HL-60 (cell line): Measurements from ENCODE around the gene PTPRN2.

ENCODE experiments used
- GABPA ChIP-seq: IDR thresholded peaks from 2 replicates; pipeline ENCODE4 v1.6.1; 2012; ENCODE audit warnings: low read depth
- POLR2AphosphoS5 ChIP-seq: IDR thresholded peaks from 2 replicates; pipeline ENCODE4 v1.6.1; 2012; ENCODE audit warnings: low read depth
- TF ChIP-seq, protein P1 (sequence below): IDR thresholded peaks from one replicate; pipeline ENCODE4 v1.5.1; 2011; ENCODE audit warnings: low read length, control low read depth, inconsistent platforms; ENCODE audit not compliant: insufficient read depth
- TF ChIP-seq, protein P2 (sequence below): IDR thresholded peaks from 2 replicates; pipeline ENCODE4 v1.6.1; 2012; ENCODE audit warnings: low read depth; ENCODE audit not compliant: insufficient replicate concordance

DNA sequence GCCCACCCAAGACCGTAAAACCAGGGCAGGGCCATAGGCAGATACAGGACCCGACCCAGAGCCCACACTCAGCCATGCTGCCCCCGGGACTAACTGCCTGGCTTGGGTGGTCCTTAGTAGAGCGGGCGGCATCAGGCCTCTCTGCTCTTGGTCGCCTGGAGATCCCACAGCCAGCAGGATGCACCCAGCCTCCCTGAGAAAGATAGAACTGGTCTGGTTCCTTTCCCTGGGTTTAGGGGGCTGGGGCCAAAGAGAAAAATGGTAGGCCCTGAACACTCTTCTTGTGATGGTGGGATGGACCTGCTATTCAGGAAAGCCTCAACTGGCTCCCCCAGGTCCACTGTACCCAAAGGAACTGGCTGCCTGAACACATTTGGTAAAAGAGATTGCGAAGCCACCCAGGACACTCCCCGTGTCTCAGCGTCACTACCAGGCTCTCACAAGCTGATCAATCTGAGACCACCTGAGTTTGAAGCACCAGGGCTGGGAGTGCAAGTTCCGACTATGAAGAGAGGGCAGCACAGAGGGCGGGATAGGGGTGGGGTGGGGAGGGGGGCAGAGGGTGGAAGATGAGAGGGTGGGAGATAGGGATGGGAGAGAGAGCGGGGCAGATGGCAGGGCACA lies 659.3 kb downstream of the PTPRN2 start:
- TF ChIP-seq, protein P1, sequence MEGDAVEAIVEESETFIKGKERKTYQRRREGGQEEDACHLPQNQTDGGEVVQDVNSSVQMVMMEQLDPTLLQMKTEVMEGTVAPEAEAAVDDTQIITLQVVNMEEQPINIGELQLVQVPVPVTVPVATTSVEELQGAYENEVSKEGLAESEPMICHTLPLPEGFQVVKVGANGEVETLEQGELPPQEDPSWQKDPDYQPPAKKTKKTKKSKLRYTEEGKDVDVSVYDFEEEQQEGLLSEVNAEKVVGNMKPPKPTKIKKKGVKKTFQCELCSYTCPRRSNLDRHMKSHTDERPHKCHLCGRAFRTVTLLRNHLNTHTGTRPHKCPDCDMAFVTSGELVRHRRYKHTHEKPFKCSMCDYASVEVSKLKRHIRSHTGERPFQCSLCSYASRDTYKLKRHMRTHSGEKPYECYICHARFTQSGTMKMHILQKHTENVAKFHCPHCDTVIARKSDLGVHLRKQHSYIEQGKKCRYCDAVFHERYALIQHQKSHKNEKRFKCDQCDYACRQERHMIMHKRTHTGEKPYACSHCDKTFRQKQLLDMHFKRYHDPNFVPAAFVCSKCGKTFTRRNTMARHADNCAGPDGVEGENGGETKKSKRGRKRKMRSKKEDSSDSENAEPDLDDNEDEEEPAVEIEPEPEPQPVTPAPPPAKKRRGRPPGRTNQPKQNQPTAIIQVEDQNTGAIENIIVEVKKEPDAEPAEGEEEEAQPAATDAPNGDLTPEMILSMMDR: no peak
- TF ChIP-seq, protein P2, sequence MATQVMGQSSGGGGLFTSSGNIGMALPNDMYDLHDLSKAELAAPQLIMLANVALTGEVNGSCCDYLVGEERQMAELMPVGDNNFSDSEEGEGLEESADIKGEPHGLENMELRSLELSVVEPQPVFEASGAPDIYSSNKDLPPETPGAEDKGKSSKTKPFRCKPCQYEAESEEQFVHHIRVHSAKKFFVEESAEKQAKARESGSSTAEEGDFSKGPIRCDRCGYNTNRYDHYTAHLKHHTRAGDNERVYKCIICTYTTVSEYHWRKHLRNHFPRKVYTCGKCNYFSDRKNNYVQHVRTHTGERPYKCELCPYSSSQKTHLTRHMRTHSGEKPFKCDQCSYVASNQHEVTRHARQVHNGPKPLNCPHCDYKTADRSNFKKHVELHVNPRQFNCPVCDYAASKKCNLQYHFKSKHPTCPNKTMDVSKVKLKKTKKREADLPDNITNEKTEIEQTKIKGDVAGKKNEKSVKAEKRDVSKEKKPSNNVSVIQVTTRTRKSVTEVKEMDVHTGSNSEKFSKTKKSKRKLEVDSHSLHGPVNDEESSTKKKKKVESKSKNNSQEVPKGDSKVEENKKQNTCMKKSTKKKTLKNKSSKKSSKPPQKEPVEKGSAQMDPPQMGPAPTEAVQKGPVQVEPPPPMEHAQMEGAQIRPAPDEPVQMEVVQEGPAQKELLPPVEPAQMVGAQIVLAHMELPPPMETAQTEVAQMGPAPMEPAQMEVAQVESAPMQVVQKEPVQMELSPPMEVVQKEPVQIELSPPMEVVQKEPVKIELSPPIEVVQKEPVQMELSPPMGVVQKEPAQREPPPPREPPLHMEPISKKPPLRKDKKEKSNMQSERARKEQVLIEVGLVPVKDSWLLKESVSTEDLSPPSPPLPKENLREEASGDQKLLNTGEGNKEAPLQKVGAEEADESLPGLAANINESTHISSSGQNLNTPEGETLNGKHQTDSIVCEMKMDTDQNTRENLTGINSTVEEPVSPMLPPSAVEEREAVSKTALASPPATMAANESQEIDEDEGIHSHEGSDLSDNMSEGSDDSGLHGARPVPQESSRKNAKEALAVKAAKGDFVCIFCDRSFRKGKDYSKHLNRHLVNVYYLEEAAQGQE: no peak
- TF ChIP-seq POLR2AphosphoS5: no peak
- no peak for TF ChIP-seq GABPA
